ENCODE measurements around the gene SLC12A7. TPM values are rescaled to one million over a fixed set of nuclear protein-coding genes. Genes with fewer than 3 reads are reported as not detected.

The SLC12A7 gene
- total and polyA plus RNA-seq, 9 of the 15 experiments (the other 6 are each of a cell fraction or from before 2014, with no cell fraction given): 0.01 to 3.1 (median 0.56) TPM

- TF ChIP-seq, protein P1, sequence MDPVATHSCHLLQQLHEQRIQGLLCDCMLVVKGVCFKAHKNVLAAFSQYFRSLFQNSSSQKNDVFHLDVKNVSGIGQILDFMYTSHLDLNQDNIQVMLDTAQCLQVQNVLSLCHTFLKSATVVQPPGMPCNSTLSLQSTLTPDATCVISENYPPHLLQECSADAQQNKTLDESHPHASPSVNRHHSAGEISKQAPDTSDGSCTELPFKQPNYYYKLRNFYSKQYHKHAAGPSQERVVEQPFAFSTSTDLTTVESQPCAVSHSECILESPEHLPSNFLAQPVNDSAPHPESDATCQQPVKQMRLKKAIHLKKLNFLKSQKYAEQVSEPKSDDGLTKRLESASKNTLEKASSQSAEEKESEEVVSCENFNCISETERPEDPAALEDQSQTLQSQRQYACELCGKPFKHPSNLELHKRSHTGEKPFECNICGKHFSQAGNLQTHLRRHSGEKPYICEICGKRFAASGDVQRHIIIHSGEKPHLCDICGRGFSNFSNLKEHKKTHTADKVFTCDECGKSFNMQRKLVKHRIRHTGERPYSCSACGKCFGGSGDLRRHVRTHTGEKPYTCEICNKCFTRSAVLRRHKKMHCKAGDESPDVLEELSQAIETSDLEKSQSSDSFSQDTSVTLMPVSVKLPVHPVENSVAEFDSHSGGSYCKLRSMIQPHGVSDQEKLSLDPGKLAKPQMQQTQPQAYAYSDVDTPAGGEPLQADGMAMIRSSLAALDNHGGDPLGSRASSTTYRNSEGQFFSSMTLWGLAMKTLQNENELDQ (CRISPR knock-in tag; IDR thresholded peaks at IDR 0.05; ENCODE audit: borderline replicate concordance): no peak
- TF ChIP-seq, protein P2, sequence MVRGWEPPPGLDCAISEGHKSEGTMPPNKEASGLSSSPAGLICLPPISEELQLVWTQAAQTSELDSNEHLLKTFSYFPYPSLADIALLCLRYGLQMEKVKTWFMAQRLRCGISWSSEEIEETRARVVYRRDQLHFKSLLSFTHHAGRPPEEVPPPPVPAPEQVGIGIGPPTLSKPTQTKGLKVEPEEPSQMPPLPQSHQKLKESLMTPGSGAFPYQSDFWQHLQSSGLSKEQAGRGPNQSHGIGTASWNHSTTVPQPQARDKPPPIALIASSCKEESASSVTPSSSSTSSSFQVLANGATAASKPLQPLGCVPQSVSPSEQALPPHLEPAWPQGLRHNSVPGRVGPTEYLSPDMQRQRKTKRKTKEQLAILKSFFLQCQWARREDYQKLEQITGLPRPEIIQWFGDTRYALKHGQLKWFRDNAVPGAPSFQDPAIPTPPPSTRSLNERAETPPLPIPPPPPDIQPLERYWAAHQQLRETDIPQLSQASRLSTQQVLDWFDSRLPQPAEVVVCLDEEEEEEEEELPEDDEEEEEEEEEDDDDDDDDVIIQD (CRISPR knock-in tag; IDR thresholded peaks at IDR 0.05): no peak
- TF ChIP-seq PTTG1 (tag; IDR thresholded peaks at IDR 0.05; ENCODE audit: low read depth) (no peak), ZNF174 (CRISPR knock-in tag; IDR thresholded peaks at IDR 0.05) (no peak), ZNF224 (CRISPR knock-in tag; IDR thresholded peaks at IDR 0.05) (no peak), GTF2E2 (tag; IDR thresholded peaks at IDR 0.05) (no peak), NFIX (CRISPR knock-in tag; IDR thresholded peaks at IDR 0.05; ENCODE audit: low read depth) (no peak), ZSCAN29 (IDR thresholded peaks at IDR 0.05) (no peak), SUPT5H (IDR thresholded peaks at IDR 0.05) (no peak), SP1 (CRISPR knock-in tag; IDR thresholded peaks at IDR 0.05) (no peak), ZNF699 (CRISPR knock-in tag; IDR thresholded peaks at IDR 0.05; ENCODE audit: insufficient replicate concordance) (no peak), TEAD1 (CRISPR knock-in tag; IDR thresholded peaks at IDR 0.05) (no peak), NCOR1 (IDR thresholded peaks at IDR 0.05) (no peak), CREB3L1 (IDR thresholded peaks at IDR 0.05; ENCODE audit: borderline replicate concordance, low read depth) (no peak), RFX5 (IDR thresholded peaks at IDR 0.05; ENCODE audit: low read depth, low read length) (no peak), STAG1 (CRISPR knock-in tag; IDR thresholded peaks at IDR 0.05; ENCODE audit: borderline replicate concordance) (no peak), RBM39 (optimal IDR thresholded peaks at IDR 0.05; ENCODE audit: low read depth, low read length) (no peak), KHSRP (IDR thresholded peaks at IDR 0.05) (no peak), ZNF140 (CRISPR knock-in tag; IDR thresholded peaks at IDR 0.05) (no peak), ZNF830 (CRISPR knock-in tag; IDR thresholded peaks at IDR 0.05) (no peak)
- TF ChIP-seq, protein P3, sequence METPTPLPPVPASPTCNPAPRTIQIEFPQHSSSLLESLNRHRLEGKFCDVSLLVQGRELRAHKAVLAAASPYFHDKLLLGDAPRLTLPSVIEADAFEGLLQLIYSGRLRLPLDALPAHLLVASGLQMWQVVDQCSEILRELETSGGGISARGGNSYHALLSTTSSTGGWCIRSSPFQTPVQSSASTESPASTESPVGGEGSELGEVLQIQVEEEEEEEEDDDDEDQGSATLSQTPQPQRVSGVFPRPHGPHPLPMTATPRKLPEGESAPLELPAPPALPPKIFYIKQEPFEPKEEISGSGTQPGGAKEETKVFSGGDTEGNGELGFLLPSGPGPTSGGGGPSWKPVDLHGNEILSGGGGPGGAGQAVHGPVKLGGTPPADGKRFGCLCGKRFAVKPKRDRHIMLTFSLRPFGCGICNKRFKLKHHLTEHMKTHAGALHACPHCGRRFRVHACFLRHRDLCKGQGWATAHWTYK (CRISPR knock-in tag; IDR thresholded peaks at IDR 0.05): no peak
- TF ChIP-seq, protein P4, sequence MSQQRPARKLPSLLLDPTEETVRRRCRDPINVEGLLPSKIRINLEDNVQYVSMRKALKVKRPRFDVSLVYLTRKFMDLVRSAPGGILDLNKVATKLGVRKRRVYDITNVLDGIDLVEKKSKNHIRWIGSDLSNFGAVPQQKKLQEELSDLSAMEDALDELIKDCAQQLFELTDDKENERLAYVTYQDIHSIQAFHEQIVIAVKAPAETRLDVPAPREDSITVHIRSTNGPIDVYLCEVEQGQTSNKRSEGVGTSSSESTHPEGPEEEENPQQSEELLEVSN (IDR thresholded peaks at IDR 0.05; ENCODE audit: borderline replicate concordance in 1 of 2, extremely low read depth in 1 of 2, insufficient read depth in 1 of 2, insufficient read length in 1 of 2, low read depth in 1 of 2, low read length in 1 of 2, poor library complexity in 1 of 2, severe bottlenecking in 1 of 2): peak; percentile 19 to 75
Measured at GRCh38 chr5:1111727-1112289, at the start of gene SLC12A7 (continued).

Measured in K562 (cell line).